ENCODE measurements around the gene NLRC4.

The NLRC4 gene

DNA sequence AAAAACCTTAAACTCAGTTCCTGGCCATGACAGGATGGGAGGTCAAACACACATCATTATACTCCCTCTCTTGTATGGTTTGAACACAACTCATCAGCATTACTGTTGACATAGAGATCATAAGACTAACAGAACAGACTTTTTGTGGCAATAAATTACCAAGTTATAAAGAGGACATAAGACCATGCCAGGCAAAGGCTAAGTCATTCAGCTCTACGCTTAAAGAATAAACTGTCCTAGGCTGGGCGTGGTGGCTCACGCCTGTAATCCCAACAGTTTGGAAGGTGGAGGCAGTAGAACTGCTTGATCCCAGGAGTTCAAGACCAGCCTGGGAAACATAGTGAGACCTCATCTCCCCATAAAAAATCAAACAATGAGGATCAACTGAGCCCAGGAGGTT, 16.4 kb downstream of the NLRC4 start:
- CTCF ChIA-PET = interaction anchor here (1.1 to 2.0 kb wide), 3 partner anchors 9 to 25 kb away, joined by 3 to 5 read pairs (median 3); no protein-coding TSS in a partner anchor
- POLR2A ChIA-PET = no interaction called here
- TF ChIP-seq, protein P1, sequence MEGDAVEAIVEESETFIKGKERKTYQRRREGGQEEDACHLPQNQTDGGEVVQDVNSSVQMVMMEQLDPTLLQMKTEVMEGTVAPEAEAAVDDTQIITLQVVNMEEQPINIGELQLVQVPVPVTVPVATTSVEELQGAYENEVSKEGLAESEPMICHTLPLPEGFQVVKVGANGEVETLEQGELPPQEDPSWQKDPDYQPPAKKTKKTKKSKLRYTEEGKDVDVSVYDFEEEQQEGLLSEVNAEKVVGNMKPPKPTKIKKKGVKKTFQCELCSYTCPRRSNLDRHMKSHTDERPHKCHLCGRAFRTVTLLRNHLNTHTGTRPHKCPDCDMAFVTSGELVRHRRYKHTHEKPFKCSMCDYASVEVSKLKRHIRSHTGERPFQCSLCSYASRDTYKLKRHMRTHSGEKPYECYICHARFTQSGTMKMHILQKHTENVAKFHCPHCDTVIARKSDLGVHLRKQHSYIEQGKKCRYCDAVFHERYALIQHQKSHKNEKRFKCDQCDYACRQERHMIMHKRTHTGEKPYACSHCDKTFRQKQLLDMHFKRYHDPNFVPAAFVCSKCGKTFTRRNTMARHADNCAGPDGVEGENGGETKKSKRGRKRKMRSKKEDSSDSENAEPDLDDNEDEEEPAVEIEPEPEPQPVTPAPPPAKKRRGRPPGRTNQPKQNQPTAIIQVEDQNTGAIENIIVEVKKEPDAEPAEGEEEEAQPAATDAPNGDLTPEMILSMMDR (IDR thresholded peaks at IDR 0.05; ENCODE audit: control extremely low read depth, extremely low read depth, low read depth, missing control alignments) = no peak
- DNase-seq (ENCODE audit: extremely low spot score) = no peak

- POLR2A ChIA-PET = no interaction called here
- DNase-seq (ENCODE audit: extremely low spot score) = no peak
- TF ChIP-seq, protein P1 (IDR thresholded peaks at IDR 0.05; ENCODE audit: control extremely low read depth, extremely low read depth, low read depth, missing control alignments) = no peak
- CTCF ChIA-PET = interaction anchor here (1.0 to 1.1 kb wide), 3 partner anchors 12 to 17 kb away, joined by 3 read pairs; no protein-coding TSS in a partner anchor
These were observed 17.8 kb downstream of the NLRC4 start for GRCh38 chr2:32246911-32247310.

- POLR2A ChIA-PET = no interaction called here
- TF ChIP-seq, protein P1 (IDR thresholded peaks at IDR 0.05; ENCODE audit: control extremely low read depth, extremely low read depth, low read depth, missing control alignments) = no peak
- DNase-seq (ENCODE audit: extremely low spot score) = no peak
- CTCF ChIA-PET = no interaction called here
These were observed 22.4 kb downstream of the NLRC4 start for GRCh38 chr2:32242331-32242730.

- no peak for DNase-seq (ENCODE audit: extremely low spot score)
- TF ChIP-seq, protein P1 (IDR thresholded peaks at IDR 0.05; ENCODE audit: control extremely low read depth, extremely low read depth, low read depth, missing control alignments) = no peak
- ChIA-PET POLR2A (no interaction called here), CTCF (no interaction called here)
These were observed 26.7 kb downstream of the NLRC4 start for GRCh38 chr2:32237996-32238395.

- POLR2A ChIA-PET = no interaction called here
- TF ChIP-seq, protein P1 (IDR thresholded peaks at IDR 0.05; ENCODE audit: control extremely low read depth, extremely low read depth, low read depth, missing control alignments) = no peak
- CTCF ChIA-PET = no interaction called here
- DNase-seq (ENCODE audit: extremely low spot score) = no peak
These were observed 27.2 kb downstream of the NLRC4 start for GRCh38 chr2:32237488-32237887.

DNA sequence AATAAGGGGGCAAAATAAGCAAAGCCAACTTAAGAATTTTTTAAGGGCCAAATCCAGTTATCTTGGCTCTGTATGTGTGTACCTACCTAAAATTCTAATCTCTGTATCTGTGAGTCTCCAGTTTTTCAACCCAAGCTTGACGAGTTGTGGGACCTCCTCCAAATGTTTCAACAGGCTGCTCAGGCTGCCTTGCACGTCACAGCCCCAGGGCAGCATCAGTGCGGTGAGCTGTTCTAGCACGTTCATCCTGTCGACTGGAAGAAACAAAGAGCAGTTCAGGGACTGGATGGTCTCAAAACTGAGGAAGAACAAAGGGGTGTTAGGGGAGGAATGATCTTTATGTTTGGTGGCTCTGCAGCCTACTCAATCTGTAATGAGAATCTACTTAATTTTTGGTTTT, 29.4 kb downstream of the NLRC4 start:
- POLR2A ChIA-PET = no interaction called here
- TF ChIP-seq, protein P1 (IDR thresholded peaks at IDR 0.05; ENCODE audit: control extremely low read depth, extremely low read depth, low read depth, missing control alignments) = no peak
- DNase-seq (ENCODE audit: extremely low spot score) = no peak
- CTCF ChIA-PET = interaction anchor here (1.0 kb wide), 1 partner anchor 46 kb away, joined by 3 read pairs; no protein-coding TSS in a partner anchor

GRCh38 chr2:32231959-32232358, 32.7 kb downstream of the NLRC4 start:
- CTCF ChIA-PET = no interaction called here
- DNase-seq (ENCODE audit: extremely low spot score) = no peak
- POLR2A ChIA-PET = no interaction called here
- TF ChIP-seq, protein P1 (IDR thresholded peaks at IDR 0.05; ENCODE audit: control extremely low read depth, extremely low read depth, low read depth, missing control alignments) = no peak
